ENCODE measurements around the gene TIGAR.

DNA sequence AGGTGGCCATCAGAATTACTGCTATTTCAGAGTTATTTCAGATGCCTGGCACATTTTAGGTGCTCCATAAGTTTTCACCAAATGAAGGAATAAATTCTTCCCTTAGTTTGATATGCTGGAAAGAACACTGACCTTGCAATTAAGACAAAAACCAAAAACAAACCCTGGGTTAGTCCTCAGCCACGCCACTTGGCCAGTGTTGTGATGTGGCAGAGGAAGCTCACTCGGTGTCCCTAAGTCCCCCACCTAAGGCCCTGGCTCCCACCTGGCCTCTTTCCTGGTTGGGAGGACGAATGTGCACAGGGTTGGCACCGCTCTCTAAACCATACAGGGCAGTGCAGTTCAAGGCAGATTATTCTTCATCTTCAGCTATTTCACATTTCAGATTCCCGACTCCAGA is 72.2 kb downstream of the TIGAR start:
- TF ChIP-seq, protein P1, sequence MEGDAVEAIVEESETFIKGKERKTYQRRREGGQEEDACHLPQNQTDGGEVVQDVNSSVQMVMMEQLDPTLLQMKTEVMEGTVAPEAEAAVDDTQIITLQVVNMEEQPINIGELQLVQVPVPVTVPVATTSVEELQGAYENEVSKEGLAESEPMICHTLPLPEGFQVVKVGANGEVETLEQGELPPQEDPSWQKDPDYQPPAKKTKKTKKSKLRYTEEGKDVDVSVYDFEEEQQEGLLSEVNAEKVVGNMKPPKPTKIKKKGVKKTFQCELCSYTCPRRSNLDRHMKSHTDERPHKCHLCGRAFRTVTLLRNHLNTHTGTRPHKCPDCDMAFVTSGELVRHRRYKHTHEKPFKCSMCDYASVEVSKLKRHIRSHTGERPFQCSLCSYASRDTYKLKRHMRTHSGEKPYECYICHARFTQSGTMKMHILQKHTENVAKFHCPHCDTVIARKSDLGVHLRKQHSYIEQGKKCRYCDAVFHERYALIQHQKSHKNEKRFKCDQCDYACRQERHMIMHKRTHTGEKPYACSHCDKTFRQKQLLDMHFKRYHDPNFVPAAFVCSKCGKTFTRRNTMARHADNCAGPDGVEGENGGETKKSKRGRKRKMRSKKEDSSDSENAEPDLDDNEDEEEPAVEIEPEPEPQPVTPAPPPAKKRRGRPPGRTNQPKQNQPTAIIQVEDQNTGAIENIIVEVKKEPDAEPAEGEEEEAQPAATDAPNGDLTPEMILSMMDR (conservative IDR thresholded peaks at IDR 0.05 in 1 of 2, IDR thresholded peaks at IDR 0.05 in 1 of 2; ENCODE audit: low read depth in 1 of 2, low read length in 2 of 2), result no peak
- no peak for TF ChIP-seq EZH2 (IDR thresholded peaks at IDR 0.05; ENCODE audit: low read length, missing control alignments)

Data from fibroblast of lung (primary cell).